ENCODE measurements around the gene BMPR2.
"Not testable (repeated sequence)": the region's sequence is repeated elsewhere in the genome, so short reads cannot be mapped to it uniquely, and the experiment has no call there.

BMPR2 gene

GRCh38 chr2:202545523-202545922, 169.4 kb downstream of the BMPR2 start:
- no peak for DNase-seq

DNA sequence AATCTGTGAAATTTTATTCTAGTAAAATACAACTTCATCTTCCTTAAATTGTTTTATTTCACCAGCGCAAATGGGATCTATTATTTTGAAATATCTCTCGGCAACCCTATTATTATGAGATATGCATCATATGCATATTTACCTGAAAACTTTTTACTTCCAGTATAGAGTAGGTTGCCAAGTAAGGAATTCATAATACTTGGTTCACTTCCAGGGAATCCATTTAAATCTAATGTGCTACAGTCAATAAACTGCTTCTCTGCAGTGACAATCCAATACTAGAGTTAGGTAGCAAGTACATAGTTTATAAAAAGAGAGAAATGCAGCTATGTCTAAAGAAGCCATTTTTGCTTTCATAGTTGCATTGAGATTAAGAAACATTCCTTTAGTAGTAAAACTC, 169.8 kb downstream of the BMPR2 start:
- DNase-seq: no peak

DNA sequence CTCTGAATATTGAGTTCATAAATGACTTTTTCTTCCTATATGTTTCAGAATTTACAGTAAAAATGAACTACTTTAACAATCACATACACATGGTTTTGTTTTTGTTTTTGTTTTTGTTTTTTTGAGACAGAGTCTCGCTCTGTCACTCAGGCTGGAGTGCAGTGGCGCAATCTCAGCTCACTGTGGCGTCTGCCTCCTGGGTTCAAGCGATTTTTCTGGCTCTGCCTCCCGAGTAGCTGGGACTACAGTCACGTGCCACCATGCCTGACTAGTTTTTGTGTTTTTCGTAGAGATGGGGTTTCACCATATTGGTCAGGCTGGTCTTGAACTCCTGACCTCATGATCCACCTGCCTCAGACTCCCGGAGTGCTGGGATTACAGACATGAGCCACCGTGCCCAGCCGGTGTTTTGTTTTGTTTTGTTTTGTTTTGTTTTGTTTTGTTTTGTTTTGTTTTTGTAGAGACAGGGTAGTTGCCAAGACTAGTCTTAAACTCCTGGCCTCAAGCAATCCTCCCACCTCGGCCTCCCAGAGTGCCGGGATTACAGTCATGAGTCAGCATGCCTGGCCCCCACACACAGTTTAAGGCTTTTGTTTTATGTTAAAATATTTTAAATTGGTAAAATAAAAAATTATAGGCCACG, 170.5 kb downstream of the BMPR2 start:
- not testable (repeated sequence) for DNase-seq

DNA sequence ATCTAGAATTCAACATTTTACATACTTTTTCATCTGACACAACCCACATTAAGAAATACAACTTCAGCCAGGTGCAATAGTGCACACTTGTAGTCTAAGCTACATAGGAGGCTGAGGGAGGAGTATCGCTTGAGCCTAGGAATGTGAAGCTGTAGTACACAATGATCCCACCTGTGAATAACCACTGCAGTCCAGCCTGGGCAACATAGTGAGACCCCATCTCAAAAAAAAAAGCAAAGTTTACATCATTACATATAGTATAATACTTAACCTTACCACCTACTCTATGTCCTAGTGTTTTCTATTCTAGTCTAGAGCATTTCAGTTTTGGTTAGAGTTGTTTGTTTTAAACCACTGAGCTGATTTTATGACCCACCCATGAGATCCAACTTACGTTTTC, 172.1 kb downstream of the BMPR2 start:
- no peak for DNase-seq

DNA sequence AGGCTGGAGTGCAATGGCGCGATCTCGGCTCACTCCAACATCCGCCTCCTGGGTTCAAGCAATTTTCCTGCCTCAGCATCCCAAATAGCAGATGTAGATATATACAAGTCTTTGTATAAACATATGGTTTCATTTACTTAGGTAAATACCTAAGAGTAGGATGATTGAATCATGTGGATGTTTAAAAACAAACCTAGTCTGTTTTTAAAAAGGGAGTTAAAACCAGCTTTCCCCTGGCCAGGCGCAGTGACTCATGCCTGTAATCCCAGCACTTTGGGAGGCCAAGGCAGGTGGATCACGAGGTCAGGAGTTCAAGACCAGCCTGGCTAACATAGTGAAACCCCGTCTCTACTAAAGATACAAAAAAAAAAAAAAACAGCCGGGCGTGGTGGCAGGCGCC, 174.9 kb downstream of the BMPR2 start:
- DNase-seq: not testable (repeated sequence)

DNA sequence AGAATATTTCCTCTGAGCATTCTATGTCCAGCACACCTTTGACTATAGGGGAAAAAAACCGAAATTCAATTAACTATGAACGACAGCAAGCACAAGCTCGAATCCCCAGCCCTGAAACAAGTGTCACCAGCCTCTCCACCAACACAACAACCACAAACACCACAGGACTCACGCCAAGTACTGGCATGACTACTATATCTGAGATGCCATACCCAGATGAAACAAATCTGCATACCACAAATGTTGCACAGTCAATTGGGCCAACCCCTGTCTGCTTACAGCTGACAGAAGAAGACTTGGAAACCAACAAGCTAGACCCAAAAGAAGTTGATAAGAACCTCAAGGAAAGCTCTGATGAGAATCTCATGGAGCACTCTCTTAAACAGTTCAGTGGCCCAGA, 179.2 kb downstream of the BMPR2 start:
- DNase-seq: no peak

GRCh38 chr2:202560200-202560599, 184.1 kb downstream of the BMPR2 start:
- DNase-seq: no peak

- DNase-seq: no peak
Measured at GRCh38 chr2:202564226-202564625, 188.1 kb downstream of the BMPR2 start.

GRCh38 chr2:202566286-202566685, 190.2 kb downstream of the BMPR2 start:
- no peak for DNase-seq

- no peak for DNase-seq
Measured at GRCh38 chr2:202574541-202574940, 198.4 kb downstream of the BMPR2 start.

- DNase-seq: not testable (repeated sequence)
Measured at GRCh38 chr2:202575194-202575593, 199.1 kb downstream of the BMPR2 start.

GRCh38 chr2:202577250-202578183, 201.4 kb downstream of the BMPR2 start:
- no peak for DNase-seq

GRCh38 chr2:202582846-202583245, 206.7 kb downstream of the BMPR2 start:
- not testable (repeated sequence) for DNase-seq

GRCh38 chr2:202583709-202584219, 207.6 kb downstream of the BMPR2 start:
- no peak for DNase-seq

DNA sequence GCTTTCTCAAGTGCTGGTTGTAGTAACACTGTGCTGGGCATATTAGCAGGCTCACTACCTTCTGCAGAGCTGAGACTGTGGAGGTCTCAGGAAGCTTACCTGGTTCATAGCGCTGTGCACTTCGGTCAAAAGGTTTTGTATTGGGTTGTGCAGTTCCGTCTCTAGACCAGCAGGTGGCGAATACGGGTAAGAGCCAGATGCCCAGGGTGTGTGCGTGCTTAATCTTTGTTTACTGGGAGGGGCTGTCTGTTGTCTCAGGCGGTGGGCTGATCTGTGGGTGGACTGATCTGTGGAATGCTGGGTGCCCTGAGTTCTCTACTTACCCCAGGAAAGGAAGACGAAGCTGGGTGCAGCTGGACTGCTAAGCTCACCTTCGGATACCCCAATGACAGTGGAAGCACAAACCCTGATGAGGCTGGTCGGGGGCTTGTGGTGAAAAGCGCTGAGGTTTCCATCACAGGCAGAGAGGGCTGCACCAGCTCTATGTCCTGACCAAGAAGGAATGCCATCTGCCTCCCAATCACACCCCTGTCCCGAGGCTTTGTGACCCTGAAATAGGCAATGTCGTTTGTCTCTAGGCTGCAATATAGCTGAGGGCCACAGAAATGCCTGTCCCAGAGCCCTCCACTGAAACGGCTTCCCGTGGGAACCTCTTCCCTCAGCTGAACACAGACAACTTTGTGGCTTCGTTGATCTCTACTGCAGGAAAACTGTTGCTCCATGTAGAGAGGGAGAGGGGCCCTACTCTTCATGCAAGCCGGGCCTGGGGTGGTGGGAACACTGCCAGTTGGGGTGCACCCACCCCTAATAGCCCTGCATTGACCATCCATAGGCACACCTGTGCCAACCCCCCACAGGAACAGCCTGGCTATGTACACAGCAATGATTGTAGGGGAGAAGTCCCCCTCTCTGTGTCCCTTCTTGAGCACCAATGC, 212.8 kb downstream of the BMPR2 start:
- DNase-seq: peak; percentile 51

DNA sequence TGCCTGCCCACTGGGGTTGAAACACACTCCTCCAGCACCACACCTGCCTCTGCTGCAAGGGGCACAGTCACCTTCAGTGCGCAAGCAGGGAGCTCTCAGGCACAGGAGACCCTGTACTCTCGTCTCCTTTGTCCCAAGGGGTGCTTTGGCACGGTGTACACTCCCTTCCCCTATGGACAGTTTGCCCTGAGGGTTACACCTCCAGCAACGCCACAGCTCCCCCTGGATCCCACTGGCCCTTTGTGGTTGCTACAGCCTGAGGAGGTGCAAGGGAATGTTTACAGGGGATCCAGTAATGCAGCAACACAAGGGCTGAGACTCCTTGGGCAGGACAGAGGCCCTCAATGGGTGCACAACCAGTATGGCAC, 213.4 kb downstream of the BMPR2 start:
- no peak for DNase-seq

DNA sequence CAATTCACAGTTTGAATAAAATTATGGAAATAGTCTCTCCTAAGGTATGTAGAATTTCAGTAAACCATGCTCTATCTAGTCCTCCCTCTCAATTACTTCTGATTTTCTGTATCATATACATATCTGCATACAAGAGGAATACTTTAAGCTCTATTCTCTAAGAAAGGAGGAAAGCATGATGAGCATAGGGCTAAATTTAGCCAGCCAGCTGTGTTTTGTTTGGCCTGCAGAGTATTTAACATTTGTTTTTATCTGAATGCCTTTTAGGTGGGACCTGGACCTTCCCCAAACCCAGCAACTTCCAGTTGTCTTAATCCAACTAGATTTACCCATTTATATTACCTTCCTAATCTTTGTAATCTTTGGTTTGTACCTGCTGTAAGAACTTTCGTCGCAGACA, 216.4 kb downstream of the BMPR2 start:
- no peak for DNase-seq

- no peak for DNase-seq
Measured at GRCh38 chr2:202599105-202599504, 223.0 kb downstream of the BMPR2 start.

DNA sequence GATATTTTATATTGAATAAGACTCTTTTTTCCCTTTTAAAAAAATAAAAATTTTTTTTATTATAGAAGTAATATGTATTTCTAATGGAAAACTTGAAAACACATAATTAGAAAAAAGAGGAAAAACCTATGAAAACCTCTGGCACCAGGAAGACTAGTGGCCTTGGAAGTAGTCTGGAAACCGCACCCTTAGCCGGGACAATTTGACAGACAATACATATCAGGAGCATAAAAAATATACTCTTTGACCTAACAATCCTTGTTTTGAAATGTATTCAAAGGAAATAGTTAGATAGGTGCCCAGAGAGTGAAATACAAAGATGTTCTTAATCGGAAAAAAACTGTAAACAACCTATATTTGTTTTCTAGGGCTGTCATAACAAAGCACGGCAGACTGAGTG, 223.8 kb downstream of the BMPR2 start:
- DNase-seq: no peak

DNA sequence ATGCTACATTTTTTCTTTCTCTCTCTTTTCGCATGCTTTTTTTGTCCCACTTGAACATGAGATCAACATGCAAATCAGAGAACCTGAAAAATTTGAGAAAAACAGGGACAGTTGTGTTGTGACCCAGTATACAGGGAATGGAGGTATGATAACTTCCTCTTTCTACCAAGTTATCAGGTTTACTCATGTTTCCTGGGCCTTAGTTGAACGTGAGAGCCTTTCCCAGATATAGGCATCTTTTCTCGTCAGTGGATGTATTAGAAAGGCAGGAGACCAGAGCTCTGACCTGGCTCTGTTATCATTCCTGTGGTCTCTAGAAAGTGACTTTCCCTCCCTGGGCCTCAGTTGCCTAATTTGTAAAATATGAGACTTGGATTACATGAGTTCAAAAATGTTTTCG, 228.6 kb downstream of the BMPR2 start:
- DNase-seq: no peak

DNA sequence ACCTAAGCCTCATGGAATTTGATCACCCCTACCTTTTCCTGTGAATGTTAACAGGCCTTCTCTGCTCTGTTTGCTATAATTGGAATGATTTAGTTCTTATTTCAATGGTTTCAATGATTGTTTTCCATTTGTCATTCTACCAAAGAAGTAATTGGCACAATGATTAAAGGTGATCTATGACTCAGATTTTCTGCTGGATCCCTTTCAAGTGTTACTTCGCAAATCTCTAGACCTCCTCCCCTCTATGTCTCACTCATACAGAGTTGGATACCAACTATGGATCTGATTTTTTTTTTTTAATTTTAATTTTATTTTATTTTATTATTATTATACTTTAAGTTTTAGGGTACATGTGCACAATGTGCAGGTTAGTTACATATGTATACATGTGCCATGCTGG, 229.0 kb downstream of the BMPR2 start:
- no peak for DNase-seq

GRCh38 chr2:202608142-202608852, 232.2 kb downstream of the BMPR2 start:
- DNase-seq: no peak
